GM12878 (cell line): Measurements from ENCODE around the gene MAGI3. TPM values are rescaled to one million over a fixed set of nuclear protein-coding genes. Genes with fewer than 3 reads are reported as not detected.

Source experiments
- ATAC-seq: fragments of 200-7000 bp; cut with Tn5 transposase; 3 replicates; pipeline ENCODE4 v1.9.1; 2020; ENCODE audit warnings: mild to moderate bottlenecking, moderate library complexity
- BruUV-seq: library from RNA; stranded (reverse); fragments of 400-500 nt; replicated peaks from 2 replicates; lab custom pipeline; 2021; lab: Mats Ljungman, UMichigan
- CTCF ChIA-PET: fragments of 300-600 bp; sonication (Branson Sonifier 250); formaldehyde crosslinking; extraction: SDS; loops from one replicate; lab custom pipeline; 2021; ENCODE audit warnings: inconsistent platforms; lab: Yijun Ruan, JAX
- POLR2A ChIA-PET: fragments of 350-600 bp; formaldehyde crosslinking; extraction: SDS; loops from one replicate; lab custom pipeline; 2021; ENCODE audit warnings: inconsistent platforms; lab: Charles Lee
- RAD21 ChIA-PET: fragments of 300-600 bp; sonication (Branson Sonifier 250); formaldehyde crosslinking; loops from one replicate; lab custom pipeline; 2023; ENCODE audit warnings: antibody characterized with exemption; ENCODE audit not compliant: unreplicated experiment; lab: Charles Lee
- SMC1A ChIA-PET: fragments of 300-600 bp; sonication (Branson Sonifier 250); formaldehyde crosslinking; loops from one replicate; lab custom pipeline; 2023; ENCODE audit not compliant: unreplicated experiment, uncharacterized antibody; lab: Charles Lee
- DNase-seq: peaks from one replicate; pipeline ENCODE4 v3.0.0-alpha.2; 2011; ENCODE audit warnings: low read depth, low spot score
- FAIRE-seq: peaks from 3 replicates; lab custom pipeline; 2011; peaks lifted over from hg19 to GRCh38; lab: Jason Lieb, UNC
- H2AFZ ChIP-seq: 2 replicates; pipeline ENCODE4 v1.6.0; 2011; ENCODE audit warnings: low read depth, low read length, control low read depth; ENCODE audit not compliant: control insufficient read depth
- H3K27ac ChIP-seq: 2 replicates; pipeline ENCODE4 v1.5.1; 2011; ENCODE audit warnings: control low read depth; ENCODE audit not compliant: control insufficient read depth, insufficient read depth
- H3K27me3 ChIP-seq, 2 experiments: replicated peaks in 1 of 2; 2 replicates each; pipeline versions ENCODE4 v1.6.0 to v1.6.1; 2011; ENCODE audit warnings: low read length in 1 of 2; ENCODE audit not compliant: control insufficient read depth in 2 of 2, insufficient read depth in 2 of 2
- H3K36me3 ChIP-seq, 2 experiments: 2 replicates each; pipeline ENCODE4 v1.5.1; 2011; ENCODE audit warnings: low read length in 1 of 2; ENCODE audit not compliant: control insufficient read depth in 2 of 2, insufficient read depth in 2 of 2
- H3K4me1 ChIP-seq: 2 replicates; pipeline ENCODE4 v1.6.1; 2011; ENCODE audit warnings: mild to moderate bottlenecking, low read length, moderate library complexity, mixed read lengths; ENCODE audit not compliant: control insufficient read depth, insufficient read depth
- H3K4me2 ChIP-seq: 2 replicates; pipeline ENCODE4 v1.6.0; 2011; ENCODE audit warnings: control low read depth; ENCODE audit not compliant: control insufficient read depth, insufficient read depth
- H3K4me3 ChIP-seq: fragments of 200-600 bp; sonication (generic); 2 replicates; pipeline ENCODE4 v1.5.1; 2016
- H3K79me2 ChIP-seq: 2 replicates; pipeline ENCODE4 v1.6.0; 2011; ENCODE audit warnings: low read length; ENCODE audit not compliant: control insufficient read depth, insufficient read depth
- H3K9ac ChIP-seq: 2 replicates; pipeline ENCODE4 v1.8.0; 2011; ENCODE audit warnings: low read length, control low read depth, mixed read lengths; ENCODE audit not compliant: control insufficient read depth, insufficient read depth
- H3K9me3 ChIP-seq: replicated peaks from 3 replicates; pipeline ENCODE4 v1.5.1; 2011; ENCODE audit warnings: mild to moderate bottlenecking, low read length; ENCODE audit not compliant: control insufficient read depth, insufficient read depth
- H4K20me1 ChIP-seq: 2 replicates; pipeline ENCODE4 v1.6.0; 2011; ENCODE audit not compliant: control insufficient read depth, insufficient read depth
- BHLHE40 ChIP-seq, 2 experiments: fragments of 450-650 bp in 1 of 2; IDR thresholded peaks; 2 replicates each; pipeline ENCODE4 v1.6.1; 2011 to 2017; ENCODE audit warnings: low read depth in 2 of 2, borderline replicate concordance in 1 of 2, improper control_type of control experiment in 1 of 2, low read length in 1 of 2, mild to moderate bottlenecking in 1 of 2
- BMI1 ChIP-seq: fragments of 450-650 bp; IDR thresholded peaks from 2 replicates; pipeline ENCODE4 v1.6.1; 2016; ENCODE audit warnings: mild to moderate bottlenecking, moderate library complexity, borderline replicate concordance
- CBX3 ChIP-seq: fragments of 200-600 bp; sonication (generic); IDR thresholded peaks from 2 replicates; pipeline ENCODE4 v1.6.1; 2016; ENCODE audit warnings: low read depth, borderline replicate concordance
- EZH2 ChIP-seq: IDR thresholded peaks from 2 replicates; pipeline ENCODE4 v1.6.1; 2012; ENCODE audit warnings: low read depth, mild to moderate bottlenecking, control low read depth, inconsistent platforms, low read length, borderline replicate concordance; ENCODE audit not compliant: control insufficient read depth
- KDM1A ChIP-seq: fragments of 200-600 bp; sonication (generic); IDR thresholded peaks from 2 replicates; pipeline ENCODE4 v1.6.1; 2016; ENCODE audit warnings: borderline replicate concordance
- LARP7 ChIP-seq: fragments of 450-650 bp; IDR thresholded peaks from 2 replicates; pipeline ENCODE4 v1.6.1; 2017; ENCODE audit warnings: mild to moderate bottlenecking
- MEF2A ChIP-seq: IDR thresholded peaks from 2 replicates; pipeline ENCODE4 v1.6.1; 2011; ENCODE audit warnings: low read depth, mild to moderate bottlenecking, low read length, moderate library complexity; ENCODE audit not compliant: insufficient read depth
- MLLT1 ChIP-seq: fragments of 450-650 bp; IDR thresholded peaks from 2 replicates; pipeline ENCODE4 v1.6.1; 2016; ENCODE audit warnings: mild to moderate bottlenecking
- MYB ChIP-seq: fragments of 150-350 bp; IDR thresholded peaks from 2 replicates; pipeline ENCODE4 v1.6.1; 2014; ENCODE audit warnings: mild to moderate bottlenecking, low read depth, low read length, borderline replicate concordance
- MYC ChIP-seq: IDR thresholded peaks from 2 replicates; pipeline ENCODE4 v1.6.1; 2011; ENCODE audit warnings: mild to moderate bottlenecking, low read length, moderate library complexity, inconsistent platforms; ENCODE audit not compliant: insufficient read depth, insufficient replicate concordance, insufficient read length, severe bottlenecking
- NBN ChIP-seq: fragments of 450-650 bp; IDR thresholded peaks from 2 replicates; pipeline ENCODE4 v1.6.1; 2016
- RAD51 ChIP-seq: fragments of 450-650 bp; IDR thresholded peaks from 2 replicates; pipeline ENCODE4 v1.6.1; 2016; ENCODE audit warnings: moderate library complexity, mild to moderate bottlenecking, inconsistent platforms
- REST ChIP-seq: IDR thresholded peaks from 2 replicates; pipeline ENCODE4 v1.6.1; 2012; ENCODE audit warnings: mild to moderate bottlenecking, low read depth, low read length
- SIX5 ChIP-seq: IDR thresholded peaks from 2 replicates; pipeline ENCODE4 v1.6.1; 2011; ENCODE audit warnings: mild to moderate bottlenecking, low read depth, low read length, moderate library complexity; ENCODE audit not compliant: severe bottlenecking
- USF2 ChIP-seq: IDR thresholded peaks from 2 replicates; pipeline ENCODE4 v1.6.1; 2011; ENCODE audit warnings: low read depth, low read length, improper control_type of control experiment, borderline replicate concordance
- ZNF217 ChIP-seq: fragments of 450-650 bp; IDR thresholded peaks from 2 replicates; pipeline ENCODE4 v1.6.1; 2017; ENCODE audit warnings: antibody characterized with exemption, mild to moderate bottlenecking
- WGBS: methylation state at CpG from one replicate; pipeline ENCODE4 v1.1.6; 2016; ENCODE audit warnings: low lambda C conversion rate; ENCODE audit not compliant: insufficient replicate concordance, insufficient coverage; ENCODE audit errors: missing lambda C conversion rate; 5-methylcytosine and 5-hydroxymethylcytosine counted together
- in situ Hi-C: fragments of 300-500 bp; cut with MboI; formaldehyde crosslinking; loops from 9 replicates; pipeline ENCODE4 v1.14.3; 2018; ENCODE audit warnings: mixed read lengths
- intact Hi-C: fragments of 100-400 bp; cut with micrococcal nuclease; formaldehyde crosslinking; loops from one replicate; pipeline ENCODE4 v1.14.2; 2022; ENCODE audit not compliant: unreplicated experiment
- polyA plus RNA-seq, 11 experiments: library from polyadenylated mRNA; depleted of rRNA in 4 of 11; unstranded in 6 of 11; stranded (reverse) in 5 of 11; fragments of >200 nt; fragmentation: Nextera tagmentation in 4 of 11; fragmentation: Illumina TruSeq in 1 of 11; extraction: Ambion mirVana in 4 of 11; extraction: Trizol in 1 of 11; gene quantifications; 1 replicate in 1 of 11; 2 replicates in 10 of 11; pipeline versions ENCODE4 v1.2.1 to v1.2.3, GENCODE V29; 2011 to 2016; ENCODE audit warnings: inconsistent platforms in 2 of 11, missing spikeins in 2 of 11, low read depth in 1 of 11
- total RNA-seq, 4 experiments: library from RNA; depleted of rRNA in 3 of 4; stranded (reverse); fragments of >200 nt in 3 of 4; fragmentation: Illumina TruSeq in 1 of 4; extraction: Trizol in 1 of 4; gene quantifications; 2 replicates each; pipeline versions ENCODE4 v1.2.1 to v1.2.3, GENCODE V29; 2013 to 2021
- TF ChIP-seq, protein P1 (sequence below): IDR thresholded peaks from 2 replicates; pipeline ENCODE4 v1.6.1; 2011; ENCODE audit warnings: mild to moderate bottlenecking, low read depth, low read length, moderate library complexity; ENCODE audit not compliant: insufficient replicate concordance

MAGI3 gene
- total and polyA plus RNA-seq, 10 of the 15 experiments (the other 5 are each of a cell fraction or from before 2014, with no cell fraction given), result 0.17 to 0.65 (median 0.32) TPM

DNA sequence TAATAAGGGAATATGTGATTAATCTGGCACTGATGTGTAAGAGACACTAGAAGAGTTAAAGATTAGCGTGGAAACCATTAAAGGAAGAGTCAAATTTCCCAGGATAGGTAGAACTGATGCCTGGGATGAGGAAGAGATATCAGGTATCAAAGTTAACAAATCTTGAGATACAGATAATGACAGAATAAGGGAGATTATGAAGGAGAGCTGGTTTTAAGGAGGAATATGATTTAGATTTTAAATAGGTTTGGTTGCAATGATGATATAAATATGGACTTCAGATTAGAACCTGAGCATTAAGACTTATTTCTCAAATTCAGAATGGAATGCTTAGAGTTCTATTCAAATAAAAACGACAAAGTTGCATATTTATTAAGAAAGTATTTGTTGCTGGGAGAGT, 26.2 kb downstream of the MAGI3 start:
- Histone ChIP-seq H3K27ac (no peak overlapping the region), H3K9me3 (no peaks in the 10 kb centered on the region), H3K4me3 (no peak overlapping the region), H3K9ac (no peak overlapping the region), H3K36me3 (no peaks in the 10 kb centered on the region), H2AFZ (no peak overlapping the region), H4K20me1 (no peaks in the 10 kb centered on the region), H3K79me2 (no peaks in the 10 kb centered on the region), H3K27me3 (no peaks in the 10 kb centered on the region), H3K4me2 (no peak overlapping the region), H3K4me1 (no peaks in the 10 kb centered on the region)
- ChIA-PET SMC1A (interaction anchor here (0.6 kb wide), 1 partner anchor 111 kb away, joined by 3 read pairs; no protein-coding TSS in a partner anchor), RAD21 (no interaction called here), CTCF (no interaction called here), POLR2A (no interaction called here)
- in situ Hi-C loops, result no loop called here
- intact Hi-C loops, result no loop called here
- no peak for ATAC-seq
- no peak for DNase-seq
- BruUV-seq, result no TSS peak
- WGBS, result 86% methylated on average over 2 of the region's 2 CpGs
- no peak for FAIRE-seq
- no peak for TF ChIP-seq SIX5
- TF ChIP-seq REST, result no peak
- TF ChIP-seq NBN, result no peak
- TF ChIP-seq RAD51, result no peak
- no peak for TF ChIP-seq LARP7
- no peak for TF ChIP-seq MEF2A
- no peak for TF ChIP-seq USF2
- TF ChIP-seq EZH2, result no peak
- no peak for TF ChIP-seq CBX3
- no peak for TF ChIP-seq KDM1A
- TF ChIP-seq BHLHE40 (IDR thresholded peaks at IDR 0.05; ENCODE audit: borderline replicate concordance in 1 of 2, low read depth in 2 of 2, low read length in 1 of 2), result no peak
- no peak for TF ChIP-seq BMI1
- no peak for TF ChIP-seq MYB
- TF ChIP-seq MLLT1, result no peak
- TF ChIP-seq, protein P1, sequence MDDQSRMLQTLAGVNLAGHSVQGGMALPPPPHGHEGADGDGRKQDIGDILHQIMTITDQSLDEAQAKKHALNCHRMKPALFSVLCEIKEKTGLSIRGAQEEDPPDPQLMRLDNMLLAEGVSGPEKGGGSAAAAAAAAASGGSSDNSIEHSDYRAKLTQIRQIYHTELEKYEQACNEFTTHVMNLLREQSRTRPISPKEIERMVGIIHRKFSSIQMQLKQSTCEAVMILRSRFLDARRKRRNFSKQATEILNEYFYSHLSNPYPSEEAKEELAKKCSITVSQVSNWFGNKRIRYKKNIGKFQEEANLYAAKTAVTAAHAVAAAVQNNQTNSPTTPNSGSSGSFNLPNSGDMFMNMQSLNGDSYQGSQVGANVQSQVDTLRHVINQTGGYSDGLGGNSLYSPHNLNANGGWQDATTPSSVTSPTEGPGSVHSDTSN, result no peak
- no peak for TF ChIP-seq ZNF217
- no peak for TF ChIP-seq MYC
